ENCODE results near the gene CDH4.

The CDH4 gene

DNA sequence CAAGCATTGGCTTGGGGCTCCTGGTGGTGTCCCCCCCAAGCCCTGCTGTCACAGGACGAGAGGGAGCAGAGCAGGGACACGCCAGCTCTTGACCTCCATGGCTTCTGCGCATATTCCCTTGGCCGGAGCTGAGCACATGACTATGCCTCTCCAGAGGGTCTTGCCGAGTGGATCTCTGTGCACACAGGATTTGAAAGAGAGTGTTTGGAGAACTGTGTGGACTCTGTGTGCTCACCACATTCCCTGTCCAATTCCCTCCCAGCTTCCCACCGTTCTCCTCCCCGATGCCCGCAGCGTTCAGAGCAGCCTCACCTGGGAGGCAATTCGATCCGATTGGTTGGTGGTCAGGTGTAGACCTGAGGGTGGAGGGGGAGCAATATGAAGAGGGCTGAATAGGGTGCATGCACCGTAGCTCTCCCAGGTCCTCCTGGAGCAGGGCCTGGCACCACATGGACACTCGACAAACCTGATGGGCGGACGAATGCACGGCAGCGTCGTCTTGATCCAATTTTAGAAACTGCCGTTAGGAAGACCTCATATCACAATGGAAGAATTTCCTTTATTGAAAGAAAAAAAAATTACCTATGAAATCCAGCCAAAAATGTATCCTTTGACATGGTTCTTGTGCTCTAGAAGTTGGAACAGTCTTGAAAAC is 287.8 kb downstream of the CDH4 start:
- peaks cover 7% of the 10 kb centered on the region for H3K27me3 ChIP-seq (ENCODE audit: insufficient read depth, low read length, poor library complexity)
- no peaks in the 10 kb centered on the region for H3K9me3 ChIP-seq (ENCODE audit: insufficient read depth, low read length, severe bottlenecking)
- H2AFZ ChIP-seq (ENCODE audit: low read depth, low read length): no peak overlapping the region
- H3K79me2 ChIP-seq (ENCODE audit: insufficient read depth, low read length): no peaks in the 10 kb centered on the region
- H3K4me1 ChIP-seq (ENCODE audit: insufficient read depth, low read length): no peaks in the 10 kb centered on the region
- TF ChIP-seq EZH2 (IDR thresholded peaks at IDR 0.05; ENCODE audit: borderline replicate concordance, low read depth, low read length, severe bottlenecking): no peak
- TF ChIP-seq, protein P1, sequence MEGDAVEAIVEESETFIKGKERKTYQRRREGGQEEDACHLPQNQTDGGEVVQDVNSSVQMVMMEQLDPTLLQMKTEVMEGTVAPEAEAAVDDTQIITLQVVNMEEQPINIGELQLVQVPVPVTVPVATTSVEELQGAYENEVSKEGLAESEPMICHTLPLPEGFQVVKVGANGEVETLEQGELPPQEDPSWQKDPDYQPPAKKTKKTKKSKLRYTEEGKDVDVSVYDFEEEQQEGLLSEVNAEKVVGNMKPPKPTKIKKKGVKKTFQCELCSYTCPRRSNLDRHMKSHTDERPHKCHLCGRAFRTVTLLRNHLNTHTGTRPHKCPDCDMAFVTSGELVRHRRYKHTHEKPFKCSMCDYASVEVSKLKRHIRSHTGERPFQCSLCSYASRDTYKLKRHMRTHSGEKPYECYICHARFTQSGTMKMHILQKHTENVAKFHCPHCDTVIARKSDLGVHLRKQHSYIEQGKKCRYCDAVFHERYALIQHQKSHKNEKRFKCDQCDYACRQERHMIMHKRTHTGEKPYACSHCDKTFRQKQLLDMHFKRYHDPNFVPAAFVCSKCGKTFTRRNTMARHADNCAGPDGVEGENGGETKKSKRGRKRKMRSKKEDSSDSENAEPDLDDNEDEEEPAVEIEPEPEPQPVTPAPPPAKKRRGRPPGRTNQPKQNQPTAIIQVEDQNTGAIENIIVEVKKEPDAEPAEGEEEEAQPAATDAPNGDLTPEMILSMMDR (IDR thresholded peaks at IDR 0.05; ENCODE audit: borderline replicate concordance, extremely low read depth, low read length, poor library complexity, severe bottlenecking): no peak
- no peaks in the 10 kb centered on the region for H3K36me3 ChIP-seq (ENCODE audit: insufficient read depth, low read length)
- H3K27ac ChIP-seq (ENCODE audit: low read length): no peak overlapping the region
- H3K4me2 ChIP-seq (ENCODE audit: insufficient read depth, low read length): no peak overlapping the region
- H3K9ac ChIP-seq (ENCODE audit: low read depth, low read length): no peak overlapping the region
- ATAC-seq (ENCODE audit: insufficient read depth, low read depth): no peak
- no peaks in the 10 kb centered on the region; the same call in 1 of the 2 replicates for H4K20me1 ChIP-seq (ENCODE audit: insufficient read depth, low read length)
- H3K4me3 ChIP-seq (ENCODE audit: low read depth in 1 of 2, low read length in 2 of 2): no peak overlapping the region
- no peak for DNase-seq

DNA sequence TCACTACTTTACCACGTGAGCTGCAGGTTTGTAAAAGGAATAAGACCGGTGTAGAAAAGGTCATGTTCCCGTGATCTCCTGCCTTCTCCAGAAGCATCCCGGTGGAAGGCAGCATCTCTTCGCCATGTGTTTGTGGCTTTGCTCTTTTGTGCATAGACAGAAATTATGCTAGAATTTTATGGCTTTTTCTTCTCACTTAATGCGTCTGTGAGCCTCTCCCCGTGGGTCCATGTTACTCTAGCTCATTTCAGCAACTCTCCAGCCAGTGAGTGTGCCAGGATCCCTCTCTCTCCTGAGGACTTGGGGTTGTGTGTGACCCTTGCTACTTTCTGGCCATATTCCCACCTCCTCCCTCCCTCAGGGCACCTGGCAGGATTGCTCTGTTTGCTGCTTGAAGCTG is 289.5 kb downstream of the CDH4 start:
- Histone ChIP-seq H3K79me2 (ENCODE audit: insufficient read depth, low read length) (no peaks in the 10 kb centered on the region), H3K27me3 (ENCODE audit: insufficient read depth, low read length, poor library complexity) (peaks cover 7% of the 10 kb centered on the region), H3K4me1 (ENCODE audit: insufficient read depth, low read length) (no peaks in the 10 kb centered on the region), H3K4me3 (ENCODE audit: low read depth in 1 of 2, low read length in 2 of 2) (no peak overlapping the region), H3K36me3 (ENCODE audit: insufficient read depth, low read length) (no peaks in the 10 kb centered on the region), H2AFZ (ENCODE audit: low read depth, low read length) (no peak overlapping the region), H3K4me2 (ENCODE audit: insufficient read depth, low read length) (no peak overlapping the region), H4K20me1 (ENCODE audit: insufficient read depth, low read length) (peaks cover 3% of the 10 kb centered on the region), H3K9me3 (ENCODE audit: insufficient read depth, low read length, severe bottlenecking) (no peaks in the 10 kb centered on the region), H3K27ac (ENCODE audit: low read length) (no peak overlapping the region), H3K9ac (ENCODE audit: low read depth, low read length) (no peak overlapping the region)
- no peak for DNase-seq
- TF ChIP-seq EZH2 (IDR thresholded peaks at IDR 0.05; ENCODE audit: borderline replicate concordance, low read depth, low read length, severe bottlenecking): no peak
- TF ChIP-seq, protein P1 (IDR thresholded peaks at IDR 0.05; ENCODE audit: borderline replicate concordance, extremely low read depth, low read length, poor library complexity, severe bottlenecking): no peak
- no peak for ATAC-seq (ENCODE audit: insufficient read depth, low read depth)

DNA sequence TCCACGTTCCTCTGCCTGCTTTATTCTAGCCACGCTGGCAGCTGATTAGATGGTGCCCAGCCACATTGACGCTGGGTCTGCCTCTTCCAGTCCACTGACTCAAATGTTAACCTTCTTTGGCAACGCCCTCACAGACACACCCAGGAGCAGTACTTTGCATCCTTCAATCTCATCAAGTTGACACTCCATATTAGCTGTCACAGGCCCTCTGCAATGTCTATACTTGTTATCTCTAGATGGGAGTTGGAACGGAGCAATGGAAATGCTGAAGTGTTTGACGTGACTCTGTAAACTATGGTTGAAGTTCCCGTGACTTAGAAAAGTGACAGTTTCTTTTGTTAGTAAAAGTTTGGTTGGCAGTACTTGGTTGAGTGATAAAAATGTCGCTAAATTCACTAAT is 291.0 kb downstream of the CDH4 start:
- no peaks in the 10 kb centered on the region for H3K79me2 ChIP-seq (ENCODE audit: insufficient read depth, low read length)
- no peak overlapping the region for H3K27ac ChIP-seq (ENCODE audit: low read length)
- DNase-seq (no peak), ATAC-seq (ENCODE audit: insufficient read depth, low read depth) (no peak)
- no peaks in the 10 kb centered on the region for H3K9me3 ChIP-seq (ENCODE audit: insufficient read depth, low read length, severe bottlenecking)
- no peak overlapping the region for H3K9ac ChIP-seq (ENCODE audit: low read depth, low read length)
- no peak overlapping the region for H3K4me3 ChIP-seq (ENCODE audit: low read depth in 1 of 2, low read length in 2 of 2)
- TF ChIP-seq EZH2 (IDR thresholded peaks at IDR 0.05; ENCODE audit: borderline replicate concordance, low read depth, low read length, severe bottlenecking): no peak
- TF ChIP-seq, protein P1 (IDR thresholded peaks at IDR 0.05; ENCODE audit: borderline replicate concordance, extremely low read depth, low read length, poor library complexity, severe bottlenecking): no peak
- H3K4me2 ChIP-seq (ENCODE audit: insufficient read depth, low read length): no peak overlapping the region
- peaks cover 7% of the 10 kb centered on the region for H3K27me3 ChIP-seq (ENCODE audit: insufficient read depth, low read length, poor library complexity)
- no peaks in the 10 kb centered on the region for H3K36me3 ChIP-seq (ENCODE audit: insufficient read depth, low read length)
- H4K20me1 ChIP-seq (ENCODE audit: insufficient read depth, low read length): peaks cover 11% of the 10 kb centered on the region
- no peak overlapping the region for H2AFZ ChIP-seq (ENCODE audit: low read depth, low read length)
- H3K4me1 ChIP-seq (ENCODE audit: insufficient read depth, low read length): no peaks in the 10 kb centered on the region
